H1 (cell line): ENCODE measurements around the gene CXCL5. TPM values are rescaled to one million over a fixed set of nuclear protein-coding genes. Genes with fewer than 3 reads are reported as not detected.

Source experiments
- CTCF ChIA-PET: fragments of 300-600 bp; sonication (Branson Sonifier 250); formaldehyde crosslinking; loops from one replicate; lab custom pipeline; 2021; ENCODE audit not compliant: partially characterized antibody; lab: Charles Lee
- POLR2A ChIA-PET: fragments of 300-600 bp; sonication (Branson Sonifier 250); formaldehyde crosslinking; loops from one replicate; lab custom pipeline; 2021; ENCODE audit warnings: inconsistent platforms; ENCODE audit not compliant: partially characterized antibody; lab: Charles Lee
- DNase-seq, 2 experiments: peaks; one replicate each; pipeline versions ENCODE4 v3.0.0 to v3.0.0-alpha.2; 2010 to 2022; ENCODE audit warnings: low spot score in 2 of 2, low read depth in 1 of 2, mixed read lengths in 1 of 2
- FAIRE-seq: peaks from 2 replicates; lab custom pipeline; 2011; peaks lifted over from hg19 to GRCh38; lab: Jason Lieb, UNC
- H2AFZ ChIP-seq: 2 replicates; pipeline ENCODE4 v1.8.1; 2012; ENCODE audit warnings: low read length, inconsistent platforms
- H2AK5ac ChIP-seq: 2 replicates; pipeline ENCODE4 v1.6.1; 2013; ENCODE audit warnings: low read depth, low read length
- H2BK120ac ChIP-seq: replicated peaks from 2 replicates; pipeline ENCODE3; 2013; ENCODE audit warnings: low read depth, low read length, inconsistent platforms
- H2BK12ac ChIP-seq: 2 replicates; pipeline ENCODE4 v1.6.1; 2013; ENCODE audit warnings: low read depth, low read length
- H2BK15ac ChIP-seq: 2 replicates; pipeline ENCODE4 v1.6.1; 2013; ENCODE audit warnings: low read length
- H2BK20ac ChIP-seq: 2 replicates; pipeline ENCODE4 v1.6.1; 2013; ENCODE audit warnings: low read length
- H2BK5ac ChIP-seq: 2 replicates; pipeline ENCODE4 v1.6.1; 2013; ENCODE audit warnings: low read depth, low read length
- H3K14ac ChIP-seq: 2 replicates; pipeline ENCODE4 v1.6.1; 2013; ENCODE audit warnings: inconsistent platforms; ENCODE audit not compliant: insufficient read length
- H3K18ac ChIP-seq: 2 replicates; pipeline ENCODE4 v1.6.1; 2013; ENCODE audit warnings: low read length; ENCODE audit errors: extremely low read depth
- H3K23ac ChIP-seq: 2 replicates; pipeline ENCODE4 v1.6.1; 2013; ENCODE audit warnings: inconsistent platforms; ENCODE audit not compliant: insufficient read length
- H3K23me2 ChIP-seq: 2 replicates; pipeline ENCODE4 v1.6.1; 2013; ENCODE audit warnings: low read depth, low read length
- H3K27ac ChIP-seq: 2 replicates; pipeline ENCODE4 v1.6.1; 2011; ENCODE audit warnings: low read depth, low read length, inconsistent platforms
- H3K27me3 ChIP-seq, 4 experiments: replicated peaks in 1 of 4; 1 replicate in 1 of 4; 2 replicates in 3 of 4; pipeline versions ENCODE4 v1.6.1 to v1.8.1; 2011 to 2013; ENCODE audit warnings: low read length in 3 of 4, mild to moderate bottlenecking in 3 of 4, inconsistent platforms in 2 of 4, mixed read lengths in 2 of 4, moderate library complexity in 1 of 4; ENCODE audit not compliant: control insufficient read depth in 3 of 4, insufficient read depth in 3 of 4; ENCODE audit errors: extremely low read depth in 1 of 4
- H3K36me3 ChIP-seq, 4 experiments: 2 replicates each; pipeline versions ENCODE4 v1.6.1 to v1.8.1; 2011 to 2013; ENCODE audit warnings: mild to moderate bottlenecking in 4 of 4, low read length in 3 of 4, moderate library complexity in 2 of 4, control low read depth in 1 of 4, inconsistent platforms in 1 of 4; ENCODE audit not compliant: insufficient read depth in 4 of 4, control insufficient read depth in 2 of 4
- H3K4ac ChIP-seq: replicated peaks from 2 replicates; pipeline ENCODE3; 2013; ENCODE audit warnings: low read length, low read depth, mixed read lengths, inconsistent platforms; ENCODE audit not compliant: insufficient read length
- H3K4me1 ChIP-seq, 4 experiments: replicated peaks in 1 of 4; 1 replicate in 1 of 4; 2 replicates in 3 of 4; pipeline versions ENCODE4 v1.6.1 to v1.8.1; 2011 to 2013; ENCODE audit warnings: low read length in 3 of 4, inconsistent platforms in 2 of 4, mixed read lengths in 1 of 4; ENCODE audit not compliant: insufficient read depth in 4 of 4, control insufficient read depth in 3 of 4
- H3K4me2 ChIP-seq, 2 experiments: 2 replicates each; pipeline versions ENCODE4 v1.6.1 to v1.8.1; 2011 to 2013; ENCODE audit warnings: low read depth in 2 of 2, low read length in 2 of 2, control low read depth in 1 of 2, inconsistent platforms in 1 of 2, mild to moderate bottlenecking in 1 of 2; ENCODE audit not compliant: insufficient read depth in 1 of 2
- H3K4me3 ChIP-seq, 4 experiments: fragments of 200-600, 300-600 bp in 1 of 4; sonication (generic), shearing (Covaris generic), sonication (Bioruptor Twin) in 1 of 4; 2 replicates each; pipeline versions ENCODE4 v1.5.1 to v1.8.1; 2011 to 2016; ENCODE audit warnings: low read length in 4 of 4, low read depth in 3 of 4, control low read depth in 2 of 4, inconsistent platforms in 2 of 4, mild to moderate bottlenecking in 2 of 4, mixed read lengths in 1 of 4, moderate library complexity in 1 of 4; ENCODE audit not compliant: insufficient read depth in 2 of 4; ENCODE audit errors: extremely low read depth in 1 of 4
- H3K56ac ChIP-seq: replicated peaks from 2 replicates; pipeline ENCODE3; 2013; ENCODE audit warnings: low read depth, mild to moderate bottlenecking, mixed read lengths, low read length, inconsistent platforms; ENCODE audit not compliant: insufficient read length
- H3K79me1 ChIP-seq: 2 replicates; pipeline ENCODE4 v1.6.1; 2013; ENCODE audit warnings: low read depth, low read length, control low read depth
- H3K79me2 ChIP-seq, 2 experiments: 2 replicates each; pipeline versions ENCODE4 v1.6.1 to v1.8.1; 2012 to 2013; ENCODE audit warnings: low read length in 2 of 2, mild to moderate bottlenecking in 2 of 2, inconsistent platforms in 1 of 2; ENCODE audit not compliant: insufficient read depth in 2 of 2, control insufficient read depth in 1 of 2
- H3K9ac ChIP-seq, 4 experiments: replicated peaks in 1 of 4; 1 replicate in 1 of 4; 2 replicates in 3 of 4; pipeline versions ENCODE4 v1.6.1 to v1.8.1; 2011 to 2013; ENCODE audit warnings: low read depth in 3 of 4, low read length in 3 of 4, control low read depth in 2 of 4, mild to moderate bottlenecking in 2 of 4, moderate library complexity in 2 of 4, inconsistent platforms in 1 of 4; ENCODE audit errors: extremely low read depth in 1 of 4
- H3K9me3 ChIP-seq, 2 experiments: 2 replicates each; pipeline versions ENCODE4 v1.6.1 to v1.8.1; 2012 to 2013; ENCODE audit warnings: mild to moderate bottlenecking in 2 of 2, moderate library complexity in 2 of 2, control low read depth in 1 of 2, inconsistent platforms in 1 of 2, low read depth in 1 of 2, low read length in 1 of 2, mixed read lengths in 1 of 2; ENCODE audit not compliant: insufficient read depth in 2 of 2
- H4K20me1 ChIP-seq, 2 experiments: replicated peaks in 1 of 2; 2 replicates each; pipeline versions ENCODE3 to v1.8.1; 2011 to 2013; ENCODE audit warnings: inconsistent platforms in 2 of 2, low read length in 2 of 2, mild to moderate bottlenecking in 1 of 2; ENCODE audit not compliant: insufficient read depth in 2 of 2, control insufficient read depth in 1 of 2
- H4K5ac ChIP-seq: 2 replicates; pipeline ENCODE4 v1.6.1; 2013; ENCODE audit warnings: low read length, low read depth, mixed read lengths, inconsistent platforms; ENCODE audit not compliant: insufficient read length
- H4K8ac ChIP-seq: 2 replicates; pipeline ENCODE4 v1.8.0; 2013; ENCODE audit warnings: mild to moderate bottlenecking, moderate library complexity, low read length, inconsistent platforms; ENCODE audit not compliant: insufficient read depth; ENCODE audit errors: extremely low read depth
- H4K91ac ChIP-seq: replicated peaks from 2 replicates; pipeline ENCODE3; 2013; ENCODE audit warnings: low read length, mixed read lengths, inconsistent platforms; ENCODE audit not compliant: insufficient read length
- CBX5 ChIP-seq: fragments of 300-800, 300-1000 bp; sonication (generic); IDR thresholded peaks from 2 replicates; pipeline ENCODE4 v1.7.1; 2016; ENCODE audit warnings: antibody characterized with exemption, low read length, low read depth
- CBX8 ChIP-seq: fragments of 300-800, 300-1000 bp; sonication (generic); IDR thresholded peaks from 2 replicates; pipeline ENCODE4 v1.7.1; 2016; ENCODE audit warnings: low read depth, low read length, borderline replicate concordance
- CEBPB ChIP-seq: IDR thresholded peaks from 2 replicates; pipeline ENCODE4 v1.6.1; 2012; ENCODE audit warnings: low read depth, low read length
- EZH2 ChIP-seq: fragments of 200-600 bp; sonication (generic); IDR thresholded peaks from 2 replicates; pipeline ENCODE4 v1.7.1; 2012; ENCODE audit warnings: low read depth, mild to moderate bottlenecking, moderate library complexity, low read length, inconsistent platforms; ENCODE audit not compliant: severe bottlenecking
- FOSL1 ChIP-seq: IDR thresholded peaks from 2 replicates; pipeline ENCODE4 v1.6.1; 2011; ENCODE audit warnings: mild to moderate bottlenecking, low read depth, low read length, moderate library complexity; ENCODE audit not compliant: insufficient read depth
- GABPA ChIP-seq: IDR thresholded peaks from 2 replicates; pipeline ENCODE4 v1.6.1; 2011; ENCODE audit warnings: mild to moderate bottlenecking, low read length, moderate library complexity, borderline replicate concordance; ENCODE audit not compliant: insufficient read depth
- GTF2F1 ChIP-seq: IDR thresholded peaks from 2 replicates; pipeline ENCODE4 v1.6.1; 2012; ENCODE audit warnings: low read depth, low read length, improper control_type of control experiment, borderline replicate concordance
- JUN ChIP-seq: IDR thresholded peaks from 2 replicates; pipeline ENCODE4 v1.6.1; 2011; ENCODE audit warnings: low read depth, mild to moderate bottlenecking, improper control_type of control experiment, low read length
- KDM1A ChIP-seq: fragments of 200-600, 300-600 bp; sonication (generic); IDR thresholded peaks from 2 replicates; pipeline ENCODE4 v1.7.1; 2016; ENCODE audit warnings: mild to moderate bottlenecking, low read length, borderline replicate concordance
- MAFK ChIP-seq: IDR thresholded peaks from 2 replicates; pipeline ENCODE4 v1.6.1; 2012; ENCODE audit warnings: low read depth, mild to moderate bottlenecking, improper control_type of control experiment, low read length
- POLR2AphosphoS5 ChIP-seq: IDR thresholded peaks from 2 replicates; pipeline ENCODE4 v1.6.1; 2011; ENCODE audit warnings: low read depth, low read length
- RBBP5 ChIP-seq: IDR thresholded peaks from 2 replicates; pipeline ENCODE4 v1.7.1; 2012; ENCODE audit warnings: low read depth, mild to moderate bottlenecking, inconsistent platforms, low read length, moderate library complexity, borderline replicate concordance
- SIN3A ChIP-seq, 2 experiments: IDR thresholded peaks in 1 of 2; conservative IDR thresholded peaks in 1 of 2; 2 replicates each; pipeline ENCODE4 v1.6.1; 2011 to 2012; ENCODE audit warnings: low read length in 2 of 2, improper control_type of control experiment in 1 of 2, low read depth in 1 of 2, mild to moderate bottlenecking in 1 of 2
- SP4 ChIP-seq: IDR thresholded peaks from 2 replicates; pipeline ENCODE4 v1.6.1; 2012; ENCODE audit warnings: low read length, inconsistent platforms
- TCF12 ChIP-seq: IDR thresholded peaks from 2 replicates; pipeline ENCODE4 v1.6.1; 2011; ENCODE audit warnings: low read depth, mild to moderate bottlenecking, low read length
- ZNF274 ChIP-seq: IDR thresholded peaks from 2 replicates; pipeline ENCODE4 v1.7.0; 2012; ENCODE audit warnings: low read length, borderline replicate concordance; ENCODE audit errors: extremely low read depth
- WGBS, 2 experiments: shearing (Covaris generic) in 1 of 2; methylation state at CpG; one replicate each; pipeline versions ENCODE4 v1.1.6 to v1.1.7; 2013 to 2015; ENCODE audit warnings: low lambda C conversion rate in 2 of 2, mixed read lengths in 2 of 2, inconsistent platforms in 1 of 2, low coverage in 1 of 2, missing lambda C conversion rate in 1 of 2; ENCODE audit not compliant: insufficient replicate concordance in 2 of 2, insufficient coverage in 1 of 2, insufficient read length in 1 of 2; ENCODE audit errors: extremely low coverage in 1 of 2, missing lambda C conversion rate in 1 of 2; 5-methylcytosine and 5-hydroxymethylcytosine counted together
- polyA plus RNA-seq, 7 experiments: library from polyadenylated mRNA; depleted of rRNA in 3 of 7; stranded (reverse) in 5 of 7; unstranded in 2 of 7; fragments of >200 nt in 5 of 7; fragments of 200-250 nt in 2 of 7; gene quantifications; 1 replicate in 5 of 7; 2 replicates in 1 of 7; 4 replicates in 1 of 7; pipeline versions ENCODE4 v1.2.1 to v1.2.3, GENCODE V29; 2011 to 2013; ENCODE audit warnings: missing spikeins in 2 of 7, mixed read lengths in 2 of 7
- total RNA-seq: library from RNA; stranded (reverse); fragmentation: NEBNext Ultra II Directional; extraction: Animal tissue kit (Norgen Biotek cat#: 25700); gene quantifications from 2 replicates; pipeline ENCODE4 v1.2.1, GENCODE V29; 2021

Gene CXCL5
- total and polyA plus RNA-seq, 2 of the 8 experiments (the other 6 are each of a cell fraction or from before 2014, with no cell fraction given) = 10.9 to 15.6 TPM

- no peak overlapping the region for H4K5ac ChIP-seq
- H2BK20ac ChIP-seq = no peak overlapping the region
- no peak overlapping the region for H2BK12ac ChIP-seq
- no peaks in the 10 kb centered on the region for H4K20me1 ChIP-seq
- no peaks in the 10 kb centered on the region for H3K23me2 ChIP-seq
- H4K91ac ChIP-seq = no peak overlapping the region
- no peaks in the 10 kb centered on the region; a peak in 1 of 8 replicates for H3K36me3 ChIP-seq
- H3K9ac ChIP-seq = no peak overlapping the region
- no peaks in the 10 kb centered on the region for H3K79me1 ChIP-seq
- no peak overlapping the region for H2AK5ac ChIP-seq
- no peak for FAIRE-seq
- H3K23ac ChIP-seq = no peak overlapping the region
- no peak overlapping the region for H3K4ac ChIP-seq
- H4K8ac ChIP-seq = no peak overlapping the region
- no peak overlapping the region for H3K14ac ChIP-seq
- no peak overlapping the region for H3K56ac ChIP-seq
- no peak overlapping the region for H2BK5ac ChIP-seq
- DNase-seq = no peak
- H3K27ac ChIP-seq = no peak overlapping the region
- H2AFZ ChIP-seq = no peak overlapping the region
- no peak overlapping the region for H3K4me2 ChIP-seq
- CTCF ChIA-PET = no interaction called here
- H3K79me2 ChIP-seq = no peaks in the 10 kb centered on the region
- H2BK120ac ChIP-seq = no peak overlapping the region
- POLR2A ChIA-PET = no interaction called here
- no peak overlapping the region for H3K4me3 ChIP-seq
- H3K9me3 ChIP-seq = no peaks in the 10 kb centered on the region
- no peak overlapping the region for H2BK15ac ChIP-seq
- H3K4me1 ChIP-seq = no peaks in the 10 kb centered on the region
- no peak overlapping the region for H3K18ac ChIP-seq
- H3K27me3 ChIP-seq = no peaks in the 10 kb centered on the region
- 54% methylated on average over 1 of the region's 1 CpG; no CpG with 5 or more reads in 1 of the 2 experiments for WGBS, 2 experiments
- TF ChIP-seq KDM1A = no peak
- TF ChIP-seq CBX5 = no peak
- no peak for TF ChIP-seq MAFK
- no peak for TF ChIP-seq CEBPB
- no peak for TF ChIP-seq RBBP5
- TF ChIP-seq TCF12 = no peak
- TF ChIP-seq SP4 = no peak
- no peak for TF ChIP-seq GABPA
- TF ChIP-seq JUN = no peak
- TF ChIP-seq ZNF274 = no peak
- TF ChIP-seq EZH2 = no peak
- no peak for TF ChIP-seq CBX8
- no peak for TF ChIP-seq SIN3A (conservative IDR thresholded peaks at IDR 0.05 in 1 of 2, IDR thresholded peaks at IDR 0.05 in 1 of 2; ENCODE audit: low read depth in 1 of 2, low read length in 2 of 2)
- no peak for TF ChIP-seq FOSL1
- TF ChIP-seq GTF2F1 = no peak
- no peak for TF ChIP-seq POLR2AphosphoS5
Observed at GRCh38 chr4:74014332-74014731, 15.9 kb upstream of the CXCL5 start.
